Brain pericyte (primary cell): ENCODE data around the gene BID.

Experiments
- DNase-seq: peaks from one replicate; pipeline ENCODE4 v3.0.0-alpha.2; 2012; ENCODE audit warnings: low read depth, low spot score

BID gene

GRCh38 chr22:17803609-17804270 lies 29.5 kb upstream of the BID start:
- no peak for DNase-seq

GRCh38 chr22:17802822-17803221 lies 28.6 kb upstream of the BID start:
- DNase-seq, result no peak

GRCh38 chr22:17802411-17802810 lies 28.1 kb upstream of the BID start:
- no peak for DNase-seq

GRCh38 chr22:17797721-17798559 lies 23.7 kb upstream of the BID start:
- no peak for DNase-seq

- no peak for DNase-seq
Measured at GRCh38 chr22:17796695-17797094, 22.4 kb upstream of the BID start.

- DNase-seq, result no peak
Measured at GRCh38 chr22:17795661-17796548, 21.6 kb upstream of the BID start.

GRCh38 chr22:17794726-17795542 lies 20.7 kb upstream of the BID start:
- DNase-seq, result no peak

- DNase-seq, result no peak
Measured at GRCh38 chr22:17792854-17793434, 18.7 kb upstream of the BID start.

GRCh38 chr22:17792299-17792698 lies 18.0 kb upstream of the BID start:
- no peak for DNase-seq

- no peak for DNase-seq
Measured at GRCh38 chr22:17791196-17791595, 16.9 kb upstream of the BID start.

GRCh38 chr22:17789379-17790200 lies 15.3 kb upstream of the BID start:
- DNase-seq, result no peak

- peak; percentile 63 for DNase-seq
Measured at GRCh38 chr22:17788528-17789378, 14.5 kb upstream of the BID start.

GRCh38 chr22:17787716-17788330 lies 13.6 kb upstream of the BID start:
- DNase-seq, result no peak

- no peak for DNase-seq
Measured at GRCh38 chr22:17787241-17787640, 13.0 kb upstream of the BID start.

GRCh38 chr22:17786435-17787161 lies 12.3 kb upstream of the BID start:
- peak; percentile 68 for DNase-seq

GRCh38 chr22:17785185-17786184 lies 11.2 kb upstream of the BID start:
- no peak for DNase-seq

GRCh38 chr22:17784776-17785175 lies 10.5 kb upstream of the BID start:
- no peak for DNase-seq
